K562 (cell line): ENCODE data around the gene FBXO11. TPM values are rescaled to one million over a fixed set of nuclear protein-coding genes. Genes with fewer than 3 reads are reported as not detected.
A peak's percentile ranks its signal among the peaks of the same experiment; 100 is the strongest.

Experiments
- ATAC-seq: fragments of 200-7000 bp; cut with Tn5 transposase; 3 replicates; pipeline ENCODE4 v1.9.1; 2020; ENCODE audit warnings: moderate library complexity
- BruUV-seq: library from RNA; stranded (reverse); fragments of 400-500 nt; replicated peaks from 2 replicates; lab custom pipeline; 2021; lab: Mats Ljungman, UMichigan
- CTCF ChIA-PET: fragments of 300-600 bp; formaldehyde crosslinking; extraction: SDS; loops from one replicate; lab custom pipeline; 2021; ENCODE audit warnings: low intra/inter-chr PET ratio; lab: Yijun Ruan, JAX
- POLR2A ChIA-PET: fragments of 300-600, 350-650 bp; sonication (Branson Sonifier 250); formaldehyde crosslinking; extraction: SDS; loops from one replicate; lab custom pipeline; 2021; ENCODE audit warnings: antibody characterized with exemption, inconsistent platforms; lab: Yijun Ruan, JAX
- DNase-seq, 4 experiments: peaks; one replicate each; pipeline versions ENCODE4 v3.0.0 to v3.0.0-alpha.2; 2011 to 2018; ENCODE audit warnings: low spot score in 3 of 4, mixed read lengths in 3 of 4; ENCODE audit errors: extremely low read depth in 1 of 4
- FAIRE-seq: peaks from 2 replicates; lab custom pipeline; 2011; peaks lifted over from hg19 to GRCh38; lab: Jason Lieb, UNC
- H2AFZ ChIP-seq: 2 replicates; pipeline ENCODE4 v1.6.0; 2011; ENCODE audit warnings: low read depth, low read length, control low read depth, inconsistent platforms
- H3K27ac ChIP-seq: fragments of 200-600 bp; 3 replicates; pipeline ENCODE4 v1.8.0; 2011; ENCODE audit warnings: low read depth, mild to moderate bottlenecking, control low read depth, inconsistent platforms, low read length, moderate library complexity, mixed read lengths; ENCODE audit errors: extremely low read depth
- H3K27me3 ChIP-seq, 2 experiments: fragments of 300-600 bp in 1 of 2; 2 replicates in 1 of 2; 3 replicates in 1 of 2; pipeline versions ENCODE4 v1.6.0 to v1.8.0; 2011; ENCODE audit warnings: inconsistent platforms in 2 of 2, low read length in 2 of 2, mild to moderate bottlenecking in 1 of 2, mixed read lengths in 1 of 2, moderate library complexity in 1 of 2; ENCODE audit not compliant: control insufficient read depth in 2 of 2, insufficient read depth in 2 of 2
- H3K36me3 ChIP-seq: fragments of 300-600 bp; 3 replicates; pipeline ENCODE4 v1.8.0; 2011; ENCODE audit warnings: mild to moderate bottlenecking, low read length, inconsistent platforms; ENCODE audit not compliant: control insufficient read depth, insufficient read depth
- H3K4me1 ChIP-seq, 2 experiments: fragments of 200-600 bp in 1 of 2; replicated peaks in 1 of 2; 2 replicates in 1 of 2; 3 replicates in 1 of 2; pipeline versions ENCODE4 v1.5.1 to v1.8.0; 2011; ENCODE audit warnings: inconsistent platforms in 2 of 2, low read length in 2 of 2, mild to moderate bottlenecking in 1 of 2, mixed read lengths in 1 of 2, moderate library complexity in 1 of 2; ENCODE audit not compliant: control insufficient read depth in 2 of 2, insufficient read depth in 2 of 2
- H3K4me2 ChIP-seq: 2 replicates; pipeline ENCODE4 v1.6.1; 2011; ENCODE audit warnings: low read length, control low read depth, inconsistent platforms, mixed read lengths; ENCODE audit not compliant: insufficient read depth
- H3K4me3 ChIP-seq: fragments of 200-600 bp; sonication (generic), shearing (Covaris generic); 2 replicates; pipeline ENCODE4 v1.5.1; 2016; ENCODE audit warnings: control low read depth, inconsistent platforms
- H3K79me2 ChIP-seq: fragments of 200-600 bp; 3 replicates; pipeline ENCODE4 v1.8.0; 2011; ENCODE audit warnings: low read length, inconsistent platforms; ENCODE audit not compliant: control insufficient read depth, insufficient read depth
- H3K9ac ChIP-seq, 2 experiments: 2 replicates each; pipeline versions ENCODE4 v1.6.0 to v1.6.1; 2011; ENCODE audit warnings: low read depth in 2 of 2, low read length in 2 of 2, control low read depth in 1 of 2, inconsistent platforms in 1 of 2, mild to moderate bottlenecking in 1 of 2, mixed read lengths in 1 of 2; ENCODE audit not compliant: insufficient read depth in 1 of 2
- H3K9me1 ChIP-seq: one replicate; pipeline ENCODE4 v1.6.0; 2011; ENCODE audit warnings: inconsistent platforms, mild to moderate bottlenecking, low read length, moderate library complexity; ENCODE audit not compliant: control insufficient read depth, insufficient read depth
- H3K9me3 ChIP-seq: replicated peaks from 2 replicates; pipeline ENCODE4 v1.5.1; 2011; ENCODE audit warnings: low read depth, low read length, inconsistent platforms; ENCODE audit not compliant: control insufficient read depth, insufficient read depth
- H4K20me1 ChIP-seq: replicated peaks from 2 replicates; pipeline ENCODE4 v1.6.1; 2011; ENCODE audit warnings: low read length, inconsistent platforms, mixed read lengths; ENCODE audit not compliant: control insufficient read depth, insufficient read depth
- NFE2 ChIP-seq: IDR thresholded peaks from 2 replicates; pipeline ENCODE4 v1.6.1; 2014; ENCODE audit warnings: antibody characterized with exemption, low read depth
- NFIC ChIP-seq: fragments of 450-650 bp; IDR thresholded peaks from 2 replicates; pipeline ENCODE4 v1.6.1; 2017; ENCODE audit warnings: mild to moderate bottlenecking, inconsistent platforms
- PCBP1 ChIP-seq: fragments of 200-400 bp; formaldehyde crosslinking; IDR thresholded peaks from 2 replicates; pipeline ENCODE4 v1.6.1; 2018; ENCODE audit warnings: mild to moderate bottlenecking, low read depth, low read length; ENCODE audit not compliant: poor library complexity, severe bottlenecking
- RERE ChIP-seq: sonication (generic); formaldehyde crosslinking; IDR thresholded peaks from 2 replicates; pipeline ENCODE4 v1.8.0; 2023; ENCODE audit warnings: missing genetic modification reagents, mild to moderate bottlenecking, borderline replicate concordance
- ZNF592 ChIP-seq: fragments of 450-650 bp; IDR thresholded peaks from 2 replicates; pipeline ENCODE4 v1.6.1; 2017; ENCODE audit warnings: antibody characterized with exemption, mild to moderate bottlenecking
- WGBS: fragments of 100-300 bp; shearing (Covaris generic); methylation state at CpG from one replicate; pipeline ENCODE4 v1.1.6; 2016; ENCODE audit warnings: low coverage, mixed read lengths; ENCODE audit not compliant: insufficient coverage; ENCODE audit errors: missing lambda C conversion rate; 5-methylcytosine and 5-hydroxymethylcytosine counted together
- in situ Hi-C: fragments of 300-500 bp; cut with MboI; formaldehyde crosslinking; loops from 4 replicates; pipeline ENCODE4 v1.15.0; 2018; ENCODE audit warnings: inconsistent platforms, mixed read lengths
- intact Hi-C: fragments of 100-400 bp; cut with micrococcal nuclease; formaldehyde crosslinking; loops from 2 replicates; pipeline ENCODE4 v1.14.2; 2022
- polyA plus RNA-seq, 8 experiments: library from polyadenylated mRNA; depleted of rRNA in 4 of 8; stranded (reverse) in 5 of 8; unstranded in 3 of 8; fragments of >200 nt; fragmentation: Nextera tagmentation in 2 of 8; fragmentation: Illumina TruSeq in 1 of 8; extraction: Ambion mirVana in 2 of 8; extraction: Trizol in 1 of 8; gene quantifications; 2 replicates each; pipeline versions ENCODE4 v1.2.1 to v1.2.3, GENCODE V29; 2011 to 2014; ENCODE audit warnings: inconsistent platforms in 1 of 8, missing spikeins in 1 of 8
- total RNA-seq, 7 experiments: library from RNA; depleted of rRNA in 6 of 7; stranded (reverse); fragments of >200 nt in 6 of 7; fragmentation: Illumina TruSeq in 2 of 7; extraction: Trizol in 2 of 7; gene quantifications; 2 replicates each; pipeline versions ENCODE4 v1.2.1 to v1.2.3, GENCODE V29; 2011 to 2021; ENCODE audit warnings: low replicate concordance in 1 of 7

Gene FBXO11
- total and polyA plus RNA-seq, 9 of the 15 experiments (the other 6 are each of a cell fraction or from before 2014, with no cell fraction given): 8.8 to 44.5 (median 24.1) TPM

- TF ChIP-seq RERE (CRISPR knock-in tag) (no peak), PCBP1 (no peak), NFE2 (no peak)
Observed at GRCh38 chr2:47767497-47767844, 138.8 kb downstream of the FBXO11 start (continued).

- ATAC-seq: no peak
- no peak overlapping the region for H3K27ac ChIP-seq
- 11% methylated on average over 10 of the region's 10 CpGs for WGBS
Observed at GRCh38 chr2:47751856-47752414, 154.4 kb downstream of the FBXO11 start.

More at GRCh38 chr2:47751856-47752414, 154.4 kb downstream of the FBXO11 start:
- H3K27me3 ChIP-seq: peaks cover 2 to 9% of the 10 kb centered on the region in 2 experiments; a peak in 2 of 5 replicates
- H3K9me3 ChIP-seq: no peaks in the 10 kb centered on the region
- in situ Hi-C loops: no loop called here
- no peaks in the 10 kb centered on the region for H3K79me2 ChIP-seq
- H3K9me1 ChIP-seq: no peaks in the 10 kb centered on the region
- H3K36me3 ChIP-seq: no peaks in the 10 kb centered on the region
- POLR2A ChIA-PET: no interaction called here
- DNase-seq: no peak
- no peak overlapping the region for H3K4me3 ChIP-seq
- BruUV-seq: no TSS peak
- CTCF ChIA-PET: no interaction called here
- no peak overlapping the region for H3K9ac ChIP-seq
- H3K4me2 ChIP-seq: no peak overlapping the region
- TF ChIP-seq NFIC (peak; percentile 16; the same call in 1 of the 2 replicates), ZNF592 (no peak)
- no peaks in the 10 kb centered on the region for H4K20me1 ChIP-seq
- no peaks in the 10 kb centered on the region for H3K4me1 ChIP-seq
- intact Hi-C loops: no loop called here
- FAIRE-seq: no peak
- H2AFZ ChIP-seq: no peak overlapping the region
